HCT116 (cell line): Measurements from ENCODE around the gene HPX. TPM values are rescaled to one million over a fixed set of nuclear protein-coding genes. Genes with fewer than 3 reads are reported as not detected.

ENCODE experiments used
- ATAC-seq: fragments of 200-7000 bp; cut with Tn5 transposase; 2 replicates; pipeline ENCODE4 v1.9.1; 2020; ENCODE audit warnings: mild to moderate bottlenecking, moderate library complexity
- BruUV-seq: library from RNA; stranded (reverse); fragments of 400-500 nt; replicated peaks from 2 replicates; lab custom pipeline; 2021; lab: Mats Ljungman, UMichigan
- CTCF ChIA-PET: fragments of 300-600 bp; sonication (Branson Sonifier 250); formaldehyde crosslinking; loops from one replicate; lab custom pipeline; 2021; ENCODE audit warnings: antibody characterized with exemption; lab: Charles Lee
- POLR2A ChIA-PET: fragments of 300-600, 350-600 bp; sonication (Branson Sonifier 250); formaldehyde crosslinking; loops from one replicate; lab custom pipeline; 2021; ENCODE audit warnings: antibody characterized with exemption; lab: Charles Lee
- RAD21 ChIA-PET, 2 experiments: fragments of 300-600 bp; sonication (Branson Sonifier 250); formaldehyde crosslinking; loops; one replicate each; lab custom pipeline; 2023; ENCODE audit warnings: low total read pairs in 2 of 2; ENCODE audit not compliant: uncharacterized antibody in 2 of 2, unreplicated experiment in 2 of 2, low non-redundant PET in 1 of 2; lab: Charles Lee
- DNase-seq: peaks from one replicate; pipeline ENCODE4 v3.0.0-alpha.2; 2010; ENCODE audit warnings: low read depth, low spot score
- H2AFZ ChIP-seq: fragments of 200-600 bp; shearing (Covaris generic), sonication (generic); 2 replicates; pipeline ENCODE4 v1.6.1; 2017; ENCODE audit warnings: low read depth, mixed run types, mixed read lengths, antibody characterized with exemption, low read length; ENCODE audit not compliant: poor library complexity, severe bottlenecking
- H3K27ac ChIP-seq: 2 replicates; pipeline ENCODE4 v1.5.1; 2012; ENCODE audit warnings: low read depth, low read length
- H3K27me3 ChIP-seq: fragments of 200-600 bp; sonication (generic); 2 replicates; pipeline ENCODE4 v1.6.1; 2016; ENCODE audit warnings: mixed run types, low read length, mixed read lengths; ENCODE audit not compliant: insufficient read depth
- H3K36me3 ChIP-seq, 2 experiments: fragments of 200-500 bp in 1 of 2; fragments of 200-600 bp in 1 of 2; sonication (Bioruptor generic) in 1 of 2; sonication (generic) in 1 of 2; 2 replicates each; pipeline versions ENCODE4 v1.5.1 to v1.6.1; 2014 to 2016; ENCODE audit warnings: low read length in 2 of 2, inconsistent platforms in 1 of 2, mixed read lengths in 1 of 2, mixed run types in 1 of 2; ENCODE audit not compliant: insufficient read depth in 2 of 2, control insufficient read depth in 1 of 2
- H3K4me1 ChIP-seq, 2 experiments: fragments of 200-600 bp in 1 of 2; sonication (generic) in 1 of 2; 2 replicates each; pipeline versions ENCODE4 v1.5.1 to v1.6.1; 2012 to 2017; ENCODE audit warnings: low read length in 2 of 2, inconsistent platforms in 1 of 2, mild to moderate bottlenecking in 1 of 2, mixed read lengths in 1 of 2, mixed run types in 1 of 2, moderate library complexity in 1 of 2; ENCODE audit not compliant: insufficient read depth in 2 of 2, control insufficient read depth in 1 of 2
- H3K4me2 ChIP-seq: fragments of 200-600 bp; sonication (generic); 2 replicates; pipeline ENCODE4 v1.6.1; 2017; ENCODE audit warnings: mixed run types, low read length, mixed read lengths
- H3K4me3 ChIP-seq, 2 experiments: fragments of 200-600 bp in 1 of 2; sonication (generic) in 1 of 2; replicated peaks in 1 of 2; 2 replicates each; pipeline ENCODE4 v1.5.1; 2011 to 2016; ENCODE audit warnings: low read length in 2 of 2, control low read depth in 1 of 2, low read depth in 1 of 2, mild to moderate bottlenecking in 1 of 2, mixed read lengths in 1 of 2, mixed run types in 1 of 2
- H3K79me2 ChIP-seq: fragments of 200-600 bp; sonication (generic); 2 replicates; pipeline ENCODE4 v1.6.1; 2017; ENCODE audit warnings: mild to moderate bottlenecking, mixed run types, low read length, moderate library complexity, mixed read lengths; ENCODE audit not compliant: insufficient read depth
- H3K9ac ChIP-seq: fragments of 200-600 bp; sonication (generic); 2 replicates; pipeline ENCODE4 v1.6.1; 2016; ENCODE audit warnings: low read length, mixed read lengths
- H3K9me2 ChIP-seq: fragments of 200-600 bp; sonication (generic), shearing (Covaris generic); 2 replicates; pipeline ENCODE4 v1.6.1; 2017; ENCODE audit warnings: mixed run types, mild to moderate bottlenecking, moderate library complexity; ENCODE audit not compliant: insufficient read depth
- H3K9me3 ChIP-seq, 2 experiments: fragments of 200-500 bp in 1 of 2; fragments of 200-600 bp in 1 of 2; sonication (Bioruptor generic) in 1 of 2; sonication (generic) in 1 of 2; 2 replicates each; pipeline ENCODE4 v1.6.1; 2014 to 2017; ENCODE audit warnings: low read length in 2 of 2, mixed read lengths in 2 of 2, inconsistent platforms in 1 of 2, low read depth in 1 of 2, mild to moderate bottlenecking in 1 of 2, mixed run types in 1 of 2, moderate library complexity in 1 of 2; ENCODE audit not compliant: control insufficient read depth in 1 of 2, insufficient read depth in 1 of 2
- H4K20me1 ChIP-seq: fragments of 200-600 bp; sonication (generic), shearing (Covaris generic); 2 replicates; pipeline ENCODE4 v1.6.1; 2017; ENCODE audit warnings: mixed run types, mild to moderate bottlenecking, moderate library complexity; ENCODE audit not compliant: insufficient read depth
- ATF3 ChIP-seq: IDR thresholded peaks from 2 replicates; pipeline ENCODE4 v1.6.1; 2012
- CBX3 ChIP-seq: IDR thresholded peaks from 2 replicates; pipeline ENCODE4 v1.6.1; 2012; ENCODE audit warnings: low read depth
- FOSL1 ChIP-seq: IDR thresholded peaks from 2 replicates; pipeline ENCODE4 v1.6.1; 2012; ENCODE audit warnings: low read depth
- JUND ChIP-seq: IDR thresholded peaks from 2 replicates; pipeline ENCODE4 v1.6.1; 2012
- POLR2AphosphoS5 ChIP-seq: IDR thresholded peaks from 2 replicates; pipeline ENCODE4 v1.6.1; 2011; ENCODE audit warnings: mild to moderate bottlenecking, low read depth, low read length, moderate library complexity
- SP1 ChIP-seq: IDR thresholded peaks from 2 replicates; pipeline ENCODE4 v1.6.1; 2012; ENCODE audit warnings: low read depth
- SRF ChIP-seq: IDR thresholded peaks from 2 replicates; pipeline ENCODE4 v1.6.1; 2012; ENCODE audit warnings: low read depth
- TCF7L2 ChIP-seq: IDR thresholded peaks from 2 replicates; pipeline ENCODE4 v1.7.0; 2011; ENCODE audit warnings: borderline replicate concordance, inconsistent platforms; ENCODE audit not compliant: insufficient read depth, insufficient read length; ENCODE audit errors: extremely low read depth
- YY1 ChIP-seq: IDR thresholded peaks from 2 replicates; pipeline ENCODE4 v1.6.1; 2011; ENCODE audit warnings: low read length, low read depth, moderate library complexity, mild to moderate bottlenecking; ENCODE audit not compliant: insufficient replicate concordance; ENCODE audit errors: extremely low read depth
- ZFX ChIP-seq: fragments of 450-650 bp; IDR thresholded peaks from 2 replicates; pipeline ENCODE4 v1.6.1; 2017
- intact Hi-C: fragments of 100-400 bp; cut with micrococcal nuclease; formaldehyde crosslinking; loops from 2 replicates; pipeline ENCODE4 v1.10.0; 2022
- total RNA-seq: library from RNA; stranded (reverse); gene quantifications from one replicate; pipeline ENCODE4 v1.2.1, GENCODE V29; 2021; ENCODE audit not compliant: unreplicated experiment

Gene HPX
- total RNA-seq, 1 experiment from 2014 or later = 4.6 TPM

- Histone ChIP-seq H3K4me2 (no peak overlapping the region), H3K9ac (no peak overlapping the region), H3K36me3 (no peaks in the 10 kb centered on the region), H3K27ac (no peak overlapping the region), H3K4me3 (no peak overlapping the region), H3K9me2 (no peaks in the 10 kb centered on the region), H3K79me2 (no peaks in the 10 kb centered on the region), H3K4me1 (peaks cover 14 to 37% of the 10 kb centered on the region in 2 experiments), H3K9me3 (no peaks in the 10 kb centered on the region), H3K27me3 (no peaks in the 10 kb centered on the region), H2AFZ (no peak overlapping the region), H4K20me1 (no peaks in the 10 kb centered on the region)
- ChIA-PET RAD21 (no interaction called here), POLR2A (no interaction called here), CTCF (interaction anchor here (1.3 to 2.6 kb wide), 2 partner anchors 10 to 230 kb away, joined by 3 to 17 read pairs; partner anchors contain the start of gene TPP1)
- ATAC-seq (no peak), DNase-seq (no peak)
- no TSS peak for BruUV-seq
- TF ChIP-seq ATF3 = no peak
- intact Hi-C loops = loop anchor here (2.0 kb wide), 1 partner anchor 92 kb away; the partner anchor contains the start of genes ARFIP2 and TIMM10B
Measured at GRCh38 chr11:6388748-6389147, 52.0 kb downstream of the HPX start.

GRCh38 chr11:6387811-6388599 is 52.8 kb downstream of the HPX start:
- Histone ChIP-seq H3K27me3 (no peaks in the 10 kb centered on the region), H3K36me3 (no peaks in the 10 kb centered on the region), H3K9ac (no peak overlapping the region), H3K4me1 (peaks cover 14 to 37% of the 10 kb centered on the region in 2 experiments), H3K9me3 (no peaks in the 10 kb centered on the region), H4K20me1 (no peaks in the 10 kb centered on the region), H3K4me2 (no peak overlapping the region), H3K4me3 (no peak overlapping the region), H2AFZ (no peak overlapping the region), H3K27ac (no peak overlapping the region), H3K79me2 (no peaks in the 10 kb centered on the region), H3K9me2 (no peaks in the 10 kb centered on the region)
- BruUV-seq = no TSS peak
- no peak for ATAC-seq
- intact Hi-C loops = loop anchor here (2.0 kb wide), 1 partner anchor 93 kb away; the partner anchor contains the start of genes ARFIP2 and TIMM10B
- CTCF ChIA-PET = interaction anchor here (1.3 to 2.6 kb wide), 2 partner anchors 9 to 231 kb away, joined by 3 to 17 read pairs; partner anchors contain the start of gene TPP1
- POLR2A ChIA-PET = no interaction called here
- RAD21 ChIA-PET = no interaction called here
- no peak for DNase-seq
- TF ChIP-seq ZFX = no peak
- no peak for TF ChIP-seq YY1
- TF ChIP-seq POLR2AphosphoS5 = no peak
- no peak for TF ChIP-seq SP1
- TF ChIP-seq SRF = no peak
- no peak for TF ChIP-seq ATF3
- TF ChIP-seq FOSL1 = no peak
- no peak for TF ChIP-seq JUND
- no peak for TF ChIP-seq CBX3
- TF ChIP-seq TCF7L2 = no peak
- TF ChIP-seq, all 23 proteins: peak for 0
